ENCODE data around the gene PADI6. TPM values are rescaled to one million over a fixed set of nuclear protein-coding genes. Genes with fewer than 3 reads are reported as not detected.

The PADI6 gene
- polyA plus RNA-seq, 2 donors = not detected

Other genes starting within 250 kb of the PADI6 start
- 100 to 1,000 TPM; 162 to 398 TPM for gene PADI1, start 167.1 kb upstream of the PADI6 start, polyA plus RNA-seq
- gene PADI3, start 123.1 kb upstream of the PADI6 start, polyA plus RNA-seq = 10 to 100 TPM; 14.1 to 31.0 TPM
- under 1 TPM; 0.02 to 0.12 TPM for gene PADI4, start 64.0 kb upstream of the PADI6 start, polyA plus RNA-seq
- 10 to 100 TPM; 48.8 TPM for gene RCC2, start 67.5 kb downstream of the PADI6 start, polyA plus RNA-seq
- gene ARHGEF10L, start 167.5 kb downstream of the PADI6 start, polyA plus RNA-seq = 10 to 100 TPM; 39.1 to 64.4 TPM

All from esophagus (tissue), 2 donors.